ENCODE results near the gene BMP8A.
"Not testable (repeated sequence)": the region's sequence is repeated elsewhere in the genome, so short reads cannot be mapped to it uniquely, and the experiment has no call there.

BMP8A gene

GRCh38 chr1:39499668-39500067, 8.2 kb downstream of the BMP8A start:
- in situ Hi-C loops (cut with MboI; ENCODE audit: low pct_unique_long_range_greater_than_20kb, low sequenced_read_pairs, unreplicated experiment): no loop called here
- DNase-seq (ENCODE audit: low spot score): no peak
- no peak for TF ChIP-seq CTCF (IDR thresholded peaks at IDR 0.05; ENCODE audit: extremely low read depth, insufficient read depth, missing control alignments)

GRCh38 chr1:39500862-39501389, 9.5 kb downstream of the BMP8A start:
- in situ Hi-C loops (cut with MboI; ENCODE audit: low pct_unique_long_range_greater_than_20kb, low sequenced_read_pairs, unreplicated experiment): no loop called here
- DNase-seq (ENCODE audit: low spot score): no peak
- no peak for TF ChIP-seq CTCF (IDR thresholded peaks at IDR 0.05; ENCODE audit: extremely low read depth, insufficient read depth, missing control alignments)

DNA sequence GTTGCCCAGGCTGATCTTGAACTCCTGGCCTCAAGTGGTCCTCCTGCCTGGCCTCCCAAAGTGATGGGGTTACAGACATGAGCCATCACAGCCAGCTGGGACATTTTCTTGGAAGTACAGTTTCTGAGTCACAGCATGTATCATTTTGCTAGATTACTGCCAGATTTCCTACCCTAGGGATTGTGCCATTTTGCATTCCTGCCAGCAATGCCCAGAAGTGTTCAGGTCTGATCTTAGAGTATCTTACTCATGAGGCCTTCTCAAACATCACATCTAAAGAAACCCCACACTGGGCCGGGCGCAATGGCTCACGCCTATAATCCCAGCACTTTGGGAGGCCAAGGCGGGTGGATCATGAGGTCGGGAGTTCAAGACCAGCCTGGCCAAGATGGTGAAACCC, 10.2 kb downstream of the BMP8A start:
- DNase-seq (ENCODE audit: low spot score): no peak
- TF ChIP-seq CTCF (IDR thresholded peaks at IDR 0.05; ENCODE audit: extremely low read depth, insufficient read depth, missing control alignments): no peak
- in situ Hi-C loops (cut with MboI; ENCODE audit: low pct_unique_long_range_greater_than_20kb, low sequenced_read_pairs, unreplicated experiment): no loop called here

DNA sequence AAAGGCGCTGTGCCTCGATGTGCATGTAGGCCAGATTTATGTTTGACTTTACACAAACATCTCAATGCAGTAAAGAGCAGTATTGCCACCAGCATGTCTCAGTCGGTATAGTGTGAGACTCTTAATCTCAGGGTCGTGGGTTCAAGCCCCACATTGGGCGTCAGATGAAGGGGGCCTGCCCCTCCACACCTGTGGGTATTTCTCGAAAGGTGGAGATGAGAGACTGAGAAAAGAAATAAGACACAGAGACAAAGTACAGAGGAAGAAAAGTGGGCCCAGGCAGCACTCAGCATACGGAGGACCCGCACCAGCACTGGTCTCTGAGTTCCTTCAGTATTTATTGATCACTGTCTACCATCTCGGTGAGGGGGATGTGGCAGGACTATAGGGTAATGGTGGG, 13.0 kb downstream of the BMP8A start:
- in situ Hi-C loops (cut with MboI; ENCODE audit: low pct_unique_long_range_greater_than_20kb, low sequenced_read_pairs, unreplicated experiment); DNase-seq (ENCODE audit: low spot score): not testable (repeated sequence)

GRCh38 chr1:39505289-39505688, 13.9 kb downstream of the BMP8A start:
- TF ChIP-seq CTCF (IDR thresholded peaks at IDR 0.05; ENCODE audit: extremely low read depth, insufficient read depth, missing control alignments): no peak
- DNase-seq (ENCODE audit: low spot score): no peak
- in situ Hi-C loops (cut with MboI; ENCODE audit: low pct_unique_long_range_greater_than_20kb, low sequenced_read_pairs, unreplicated experiment): no loop called here

DNA sequence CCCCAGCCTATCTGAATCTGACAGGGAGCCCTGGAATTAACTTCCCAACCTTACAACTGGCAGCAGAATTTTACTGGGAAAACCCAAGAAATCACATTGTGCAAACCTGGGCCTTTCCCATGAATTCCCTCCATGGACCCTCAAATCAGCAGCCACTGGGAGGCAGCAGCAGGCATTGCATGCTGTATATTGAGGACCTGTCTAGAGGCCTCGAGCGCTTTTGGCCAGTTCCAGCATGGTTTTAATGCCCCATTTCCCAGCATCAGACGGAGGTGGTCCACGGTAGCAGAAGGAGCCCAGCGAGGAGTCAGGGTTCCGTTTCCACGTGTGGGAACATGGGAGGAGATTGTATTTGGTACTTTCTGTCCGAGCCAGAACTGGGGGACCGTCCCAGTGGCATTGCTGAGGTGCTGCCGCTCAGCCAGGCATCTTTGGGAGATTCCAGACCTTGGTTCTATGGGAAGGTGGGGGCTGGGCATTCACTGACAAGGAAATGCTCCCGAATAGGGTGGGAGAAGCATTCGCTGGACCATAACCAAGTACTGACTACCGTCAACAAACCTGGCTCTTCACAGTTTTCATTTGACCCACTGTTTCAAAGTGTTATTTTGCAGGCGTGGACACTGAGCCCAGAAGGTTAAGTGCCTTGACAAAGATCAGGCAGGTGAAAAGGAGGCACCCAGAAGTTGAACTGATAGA, 15.9 kb downstream of the BMP8A start:
- TF ChIP-seq CTCF (IDR thresholded peaks at IDR 0.05; ENCODE audit: extremely low read depth, insufficient read depth, missing control alignments): peak; percentile 19
- DNase-seq (ENCODE audit: low spot score): no peak
- in situ Hi-C loops (cut with MboI; ENCODE audit: low pct_unique_long_range_greater_than_20kb, low sequenced_read_pairs, unreplicated experiment): no loop called here

DNA sequence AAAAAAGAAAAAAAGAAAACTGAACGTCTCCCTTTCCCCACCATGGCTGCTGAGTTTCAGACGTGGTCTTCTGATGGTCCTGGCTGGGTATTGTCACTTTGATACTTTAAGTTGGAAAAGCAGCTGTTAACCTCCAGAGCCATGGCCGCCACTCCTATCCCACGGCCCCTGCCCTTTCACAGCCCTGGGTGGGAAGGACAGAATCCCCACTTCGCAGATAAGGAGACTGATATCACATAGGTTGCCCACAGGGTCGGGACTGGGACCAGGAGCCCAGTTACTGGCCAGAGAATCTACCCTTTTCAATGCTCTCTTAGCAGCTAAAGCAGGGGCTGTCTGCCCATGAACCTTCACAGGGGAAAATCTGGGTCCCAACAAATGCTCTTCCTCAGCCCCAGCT, 16.8 kb downstream of the BMP8A start:
- no peak for DNase-seq (ENCODE audit: low spot score)
- TF ChIP-seq CTCF (IDR thresholded peaks at IDR 0.05; ENCODE audit: extremely low read depth, insufficient read depth, missing control alignments): no peak
- in situ Hi-C loops (cut with MboI; ENCODE audit: low pct_unique_long_range_greater_than_20kb, low sequenced_read_pairs, unreplicated experiment): no loop called here

Data from GM13977 (cell line).